MCF 10A (cell line): Measurements from ENCODE around the gene STMN1. TPM values are rescaled to one million over a fixed set of nuclear protein-coding genes. Genes with fewer than 3 reads are reported as not detected.

Source experiments
- BruUV-seq: library from RNA; stranded (reverse); fragments of 400-500 nt; replicated peaks from 2 replicates; lab custom pipeline; 2021; lab: Mats Ljungman, UMichigan
- CTCF ChIA-PET: fragments of 300-600 bp; sonication (Branson Sonifier 250); formaldehyde crosslinking; extraction: SDS; loops from one replicate; lab custom pipeline; 2021; ENCODE audit warnings: antibody characterized with exemption, inconsistent platforms; lab: Yijun Ruan, JAX
- POLR2A ChIA-PET: fragments of 300-600, 350-650 bp; sonication (Branson Sonifier 250); formaldehyde crosslinking; extraction: SDS; loops from one replicate; lab custom pipeline; 2020; ENCODE audit warnings: antibody characterized with exemption, inconsistent platforms; lab: Yijun Ruan, JAX
- DNase-seq: peaks from one replicate; pipeline ENCODE4 v3.0.0-alpha.2; 2018; ENCODE audit not compliant: unreplicated experiment
- H3K27ac Mint-ChIP-seq: one replicate; pipeline ENCODE4 v1.8.0; 2022; ENCODE audit warnings: mild to moderate bottlenecking, low read depth, mixed read lengths; ENCODE audit not compliant: unreplicated experiment
- H3K27me3 Mint-ChIP-seq: one replicate; pipeline ENCODE4 v1.8.0; 2022; ENCODE audit warnings: mixed read lengths; ENCODE audit not compliant: insufficient read depth, unreplicated experiment
- H3K36me3 Mint-ChIP-seq: one replicate; pipeline ENCODE4 v1.8.0; 2022; ENCODE audit warnings: mild to moderate bottlenecking, moderate library complexity, mixed read lengths; ENCODE audit not compliant: insufficient read depth, unreplicated experiment
- H3K4me1 Mint-ChIP-seq: one replicate; pipeline ENCODE4 v1.8.0; 2022; ENCODE audit warnings: mixed read lengths; ENCODE audit not compliant: insufficient read depth, unreplicated experiment
- H3K4me3 Mint-ChIP-seq: one replicate; pipeline ENCODE4 v1.8.0; 2022; ENCODE audit warnings: mild to moderate bottlenecking, moderate library complexity, mixed read lengths; ENCODE audit not compliant: unreplicated experiment
- H3K9me3 Mint-ChIP-seq: one replicate; pipeline ENCODE4 v1.8.0; 2022; ENCODE audit warnings: mixed read lengths; ENCODE audit not compliant: unreplicated experiment
- intact Hi-C: fragments of 100-400 bp; cut with micrococcal nuclease; formaldehyde crosslinking; loops from 2 replicates; pipeline ENCODE4 v1.14.1; 2022
- total RNA-seq: library from RNA; stranded (reverse); gene quantifications from 2 replicates; pipeline ENCODE4 v1.2.3, GENCODE V29; 2022
- TF ChIP-seq, protein P1 (sequence below): fragments of 200-600 bp; IDR thresholded peaks from one replicate; pipeline ENCODE4 v1.8.0; 2022; ENCODE audit warnings: antibody characterized with exemption, mild to moderate bottlenecking; ENCODE audit not compliant: unreplicated experiment

STMN1 gene
- total RNA-seq, 1 experiment from 2014 or later = 137 TPM

DNA sequence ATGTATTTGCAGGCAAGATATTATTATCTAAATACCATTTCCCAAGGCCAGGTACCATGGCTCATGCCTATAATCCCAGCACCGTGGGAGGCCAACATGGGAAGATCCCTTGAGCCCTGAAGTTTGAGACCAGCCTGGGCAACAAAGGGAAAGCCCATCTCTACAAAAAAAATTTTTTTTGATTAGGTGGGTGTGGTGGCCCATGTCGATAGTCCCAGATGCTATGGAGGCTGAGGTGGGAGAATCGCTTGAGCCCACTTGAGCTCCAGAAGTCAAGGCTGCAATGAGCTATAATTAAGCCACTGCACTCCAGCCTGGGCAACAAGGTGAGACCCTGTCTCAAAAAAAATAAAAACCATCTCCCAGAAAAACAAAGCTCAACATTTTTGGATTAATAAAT is 2.2 kb downstream of the STMN1 start:
- ChIA-PET CTCF (interaction anchor here (0.6 to 3.1 kb wide), 7 partner anchors 8 to 1093 kb away, joined by 3 to 31 read pairs (median 4); partner anchors contain the start of gene PAFAH2), POLR2A (interaction anchor here (0.6 to 6.4 kb wide), 14 partner anchors 8 to 656 kb away, joined by 3 to 75 read pairs (median 5); partner anchors contain the start of genes MTFR1L, PAFAH2, PAQR7 and RSRP1)
- intact Hi-C loops = loop anchor here (2.0 kb wide), 1 partner anchor 95 kb away; the partner anchor contains the start of gene PAFAH2
- no TSS peak for BruUV-seq
- H3K4me1 Mint-ChIP-seq = peaks cover 6% of the 10 kb centered on the region
- TF ChIP-seq, protein P1, sequence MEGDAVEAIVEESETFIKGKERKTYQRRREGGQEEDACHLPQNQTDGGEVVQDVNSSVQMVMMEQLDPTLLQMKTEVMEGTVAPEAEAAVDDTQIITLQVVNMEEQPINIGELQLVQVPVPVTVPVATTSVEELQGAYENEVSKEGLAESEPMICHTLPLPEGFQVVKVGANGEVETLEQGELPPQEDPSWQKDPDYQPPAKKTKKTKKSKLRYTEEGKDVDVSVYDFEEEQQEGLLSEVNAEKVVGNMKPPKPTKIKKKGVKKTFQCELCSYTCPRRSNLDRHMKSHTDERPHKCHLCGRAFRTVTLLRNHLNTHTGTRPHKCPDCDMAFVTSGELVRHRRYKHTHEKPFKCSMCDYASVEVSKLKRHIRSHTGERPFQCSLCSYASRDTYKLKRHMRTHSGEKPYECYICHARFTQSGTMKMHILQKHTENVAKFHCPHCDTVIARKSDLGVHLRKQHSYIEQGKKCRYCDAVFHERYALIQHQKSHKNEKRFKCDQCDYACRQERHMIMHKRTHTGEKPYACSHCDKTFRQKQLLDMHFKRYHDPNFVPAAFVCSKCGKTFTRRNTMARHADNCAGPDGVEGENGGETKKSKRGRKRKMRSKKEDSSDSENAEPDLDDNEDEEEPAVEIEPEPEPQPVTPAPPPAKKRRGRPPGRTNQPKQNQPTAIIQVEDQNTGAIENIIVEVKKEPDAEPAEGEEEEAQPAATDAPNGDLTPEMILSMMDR = no peak
- no peak for DNase-seq
- H3K4me3 Mint-ChIP-seq = peak overlapping the region; percentile 91
- H3K27ac Mint-ChIP-seq = peak overlapping the region; percentile 93
- H3K9me3 Mint-ChIP-seq = no peaks in the 10 kb centered on the region
- peaks cover 12% of the 10 kb centered on the region for H3K36me3 Mint-ChIP-seq
- no peaks in the 10 kb centered on the region for H3K27me3 Mint-ChIP-seq

DNA sequence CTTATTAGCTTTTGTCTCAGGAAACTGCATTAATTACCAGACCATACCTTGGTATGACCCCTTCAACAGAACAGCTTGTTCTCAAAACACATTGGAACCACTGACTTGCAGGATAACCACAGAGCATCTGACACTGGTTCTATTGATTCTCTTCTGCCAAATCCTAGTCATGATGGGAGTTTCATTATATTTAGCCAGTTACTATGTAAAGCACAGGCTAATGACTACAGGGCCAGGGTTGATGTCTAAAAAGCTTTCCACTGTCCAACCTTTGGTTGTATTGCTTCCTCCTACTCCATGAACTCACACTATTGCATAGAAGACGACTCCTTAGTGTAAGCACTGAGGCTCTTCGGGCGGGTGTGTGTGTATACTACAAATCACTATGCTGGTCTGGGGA is 3.8 kb downstream of the STMN1 start:
- CTCF ChIA-PET = interaction anchor here (0.6 to 3.1 kb wide), 7 partner anchors 7 to 101 kb away, joined by 3 to 31 read pairs (median 3); partner anchors contain the start of gene PAFAH2
- no TSS peak for BruUV-seq
- peaks cover 12% of the 10 kb centered on the region for H3K36me3 Mint-ChIP-seq
- H3K27ac Mint-ChIP-seq = no peak overlapping the region
- TF ChIP-seq, protein P1 = no peak
- POLR2A ChIA-PET = interaction anchor here (0.9 to 6.4 kb wide), 7 partner anchors 11 to 95 kb away, joined by 3 to 75 read pairs (median 7); partner anchors contain the start of genes MTFR1L, PAFAH2 and PAQR7
- no peak overlapping the region for H3K4me3 Mint-ChIP-seq
- H3K4me1 Mint-ChIP-seq = peaks cover 6% of the 10 kb centered on the region
- DNase-seq = no peak
- no peaks in the 10 kb centered on the region for H3K27me3 Mint-ChIP-seq
- intact Hi-C loops = no loop called here
- H3K9me3 Mint-ChIP-seq = no peaks in the 10 kb centered on the region

DNA sequence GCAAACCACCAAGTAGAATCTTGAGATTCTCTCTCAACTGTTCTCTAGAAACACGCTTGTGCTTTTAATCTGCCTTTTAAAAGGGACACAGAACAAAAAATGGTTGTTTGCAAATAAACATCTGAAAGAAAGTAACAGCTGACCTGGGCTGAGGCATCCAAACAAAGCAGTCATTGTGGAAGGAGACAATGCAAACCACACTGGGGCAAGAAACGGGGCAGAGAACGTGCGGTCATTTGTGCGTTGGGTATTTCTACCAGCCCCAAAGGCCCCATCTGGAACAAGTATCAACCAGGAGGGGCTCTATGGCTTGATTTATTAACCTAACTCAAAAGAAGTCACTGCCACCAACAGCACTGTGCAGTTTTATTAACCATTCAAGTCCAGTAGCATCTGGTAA is 6.0 kb downstream of the STMN1 start:
- H3K27me3 Mint-ChIP-seq = no peaks in the 10 kb centered on the region
- peaks cover 6% of the 10 kb centered on the region for H3K4me1 Mint-ChIP-seq
- H3K9me3 Mint-ChIP-seq = no peaks in the 10 kb centered on the region
- TF ChIP-seq, protein P1 = no peak
- peaks cover 12% of the 10 kb centered on the region for H3K36me3 Mint-ChIP-seq
- DNase-seq = no peak
- intact Hi-C loops = no loop called here
- H3K27ac Mint-ChIP-seq = no peak overlapping the region
- ChIA-PET POLR2A (interaction anchor here (1.2 kb wide), 1 partner anchor 80 kb away, joined by 5 read pairs; the partner anchor contains the start of gene MTFR1L), CTCF (interaction anchor here (0.7 to 1.1 kb wide), 2 partner anchors 97 to 270 kb away, joined by 3 read pairs; partner anchors contain the start of genes PAFAH2 and ZNF593)
- no TSS peak for BruUV-seq
- H3K4me3 Mint-ChIP-seq = no peak overlapping the region

DNA sequence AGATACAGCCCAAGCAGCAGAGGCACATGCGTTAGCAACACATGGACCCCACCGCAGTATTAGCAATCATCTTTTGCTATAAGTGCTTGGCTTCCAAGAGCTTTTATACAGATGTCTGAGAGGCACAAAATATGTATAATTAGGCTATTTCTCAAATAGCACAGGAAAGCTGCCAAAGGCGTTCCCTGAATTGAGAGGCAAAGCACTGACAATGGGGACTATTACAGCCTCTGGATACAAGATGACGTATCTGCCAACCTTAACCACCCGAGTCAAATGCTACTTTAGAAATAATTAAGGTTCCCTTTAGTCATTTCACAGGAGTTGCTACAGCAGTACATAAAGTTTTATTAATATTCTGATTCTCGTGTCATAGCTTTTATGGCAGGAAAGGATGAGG is 6.4 kb downstream of the STMN1 start:
- H3K27ac Mint-ChIP-seq = no peak overlapping the region
- intact Hi-C loops = no loop called here
- POLR2A ChIA-PET = interaction anchor here (1.2 kb wide), 1 partner anchor 80 kb away, joined by 5 read pairs; the partner anchor contains the start of gene MTFR1L
- DNase-seq = no peak
- CTCF ChIA-PET = interaction anchor here (0.5 kb wide), 2 partner anchors 29 to 350 kb away, joined by 3 read pairs; no protein-coding TSS in a partner anchor
- no peaks in the 10 kb centered on the region for H3K9me3 Mint-ChIP-seq
- BruUV-seq = no TSS peak
- peaks cover 12% of the 10 kb centered on the region for H3K36me3 Mint-ChIP-seq
- TF ChIP-seq, protein P1 = no peak
- H3K27me3 Mint-ChIP-seq = no peaks in the 10 kb centered on the region
- peaks cover 6% of the 10 kb centered on the region for H3K4me1 Mint-ChIP-seq
- H3K4me3 Mint-ChIP-seq = no peak overlapping the region
